Superior temporal gyrus (tissue), 1 donor: Measurements from ENCODE around the gene PACRG.

Experiments used
- DNase-seq: peaks from one replicate; pipeline ENCODE4 v3.0.0-alpha.2; 2016; ENCODE audit errors: extremely low spot score

PACRG gene

DNA sequence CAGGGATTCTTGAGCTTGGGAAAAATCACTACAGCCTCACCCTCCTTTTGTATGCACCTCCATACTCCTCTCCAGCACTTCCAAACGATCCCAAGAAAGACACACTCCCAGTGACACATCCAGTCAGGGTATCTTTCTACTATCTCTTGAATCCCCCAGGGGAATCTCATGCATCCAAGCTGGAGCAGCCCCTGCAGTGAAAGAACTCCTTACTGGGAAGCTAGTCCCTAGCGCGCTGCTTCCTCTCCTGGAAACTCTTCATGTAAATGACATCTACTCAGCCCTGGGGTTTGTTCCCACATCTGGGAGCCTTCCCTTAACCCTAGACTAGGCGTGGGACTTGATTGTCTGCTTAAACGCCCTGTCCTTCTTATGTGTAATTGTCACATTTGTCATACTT is 357.7 kb downstream of the PACRG start:
- no peak for DNase-seq

DNA sequence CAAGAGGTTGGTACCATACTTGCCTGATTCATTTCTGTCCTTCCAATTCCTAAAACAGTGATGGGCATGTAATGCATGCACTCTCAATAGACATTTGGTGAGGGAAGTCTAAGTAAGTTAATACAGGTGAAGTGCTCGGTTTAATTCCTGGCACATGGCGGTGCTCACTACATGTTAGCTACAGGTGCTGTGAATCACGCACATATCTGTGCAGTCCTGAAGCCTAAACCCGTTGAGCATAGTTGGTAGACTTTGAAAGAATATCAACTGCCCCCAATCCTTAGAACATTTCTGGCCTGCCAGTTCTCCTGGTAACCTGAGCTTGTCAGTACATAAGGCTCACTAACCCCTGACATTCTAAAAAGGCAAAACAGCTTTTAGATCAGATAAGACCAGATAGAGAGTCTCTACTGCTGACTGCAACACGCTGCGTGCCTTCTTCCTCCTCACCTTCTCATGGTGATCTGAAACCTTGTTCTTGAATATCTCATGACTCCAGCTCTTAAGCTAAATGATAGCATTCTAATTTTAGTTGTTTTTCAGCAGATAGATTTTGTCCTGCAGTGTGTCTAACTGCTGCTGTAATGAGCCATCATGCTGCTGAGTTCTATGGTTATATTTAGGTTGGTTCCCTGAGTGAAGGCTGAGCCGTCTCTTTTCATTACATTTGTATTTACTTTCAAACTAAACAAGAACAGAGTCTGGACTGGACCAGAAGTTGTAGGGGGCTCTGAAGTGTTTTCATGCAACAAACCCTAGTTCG is 358.3 kb downstream of the PACRG start:
- no peak for DNase-seq

DNA sequence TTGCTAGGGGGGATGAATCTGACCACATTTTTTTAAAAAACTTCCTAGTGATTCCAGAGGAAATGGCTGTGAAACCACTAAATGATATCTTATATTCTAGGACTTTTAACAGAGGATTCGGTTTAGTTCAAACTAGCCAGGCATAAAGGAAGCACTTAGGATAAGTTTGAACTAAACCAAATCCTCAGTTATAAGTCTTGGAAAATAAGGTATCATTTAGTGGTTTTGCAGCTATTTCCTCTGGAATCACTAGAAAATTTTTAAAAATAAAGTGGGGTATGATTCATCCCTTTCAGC is 358.8 kb downstream of the PACRG start:
- no peak for DNase-seq

DNA sequence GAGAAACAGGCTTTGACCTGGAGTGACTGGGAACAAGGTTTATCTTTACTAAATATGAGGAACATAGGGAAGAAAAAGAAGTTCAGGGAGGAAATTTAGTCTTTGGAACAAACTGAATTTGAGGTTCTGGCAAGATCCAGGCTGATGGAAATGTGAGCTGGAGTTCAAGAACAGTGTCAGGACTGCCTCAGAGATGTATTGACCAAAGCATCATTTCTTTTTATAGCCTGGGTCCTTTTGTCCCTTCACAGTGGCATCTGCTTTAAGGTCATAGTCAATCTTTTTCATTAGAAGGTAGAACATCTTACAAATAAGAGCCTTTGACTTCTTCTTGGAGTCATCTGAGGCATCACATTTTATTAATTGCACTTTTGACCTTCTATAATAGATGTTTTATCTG is 360.2 kb downstream of the PACRG start:
- DNase-seq: no peak

DNA sequence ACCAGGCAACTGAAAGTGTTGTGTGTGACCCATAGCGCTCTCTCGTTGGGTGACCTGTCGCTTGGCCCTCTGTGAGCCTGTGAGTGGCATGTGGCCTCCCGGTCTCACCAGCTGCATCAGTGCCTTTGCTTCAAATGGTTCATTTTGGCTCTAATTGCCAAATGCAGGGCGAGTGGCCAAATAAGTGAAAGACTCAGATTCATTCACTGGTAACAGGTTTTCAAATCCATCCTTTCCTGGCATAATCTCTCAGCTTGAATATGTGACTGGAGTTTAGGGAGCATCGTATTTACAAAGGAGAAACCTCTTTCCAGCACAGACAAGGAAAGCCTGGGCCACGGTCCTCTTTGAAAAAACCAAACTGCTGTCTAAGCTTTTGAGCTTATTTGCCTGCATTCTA is 365.1 kb downstream of the PACRG start:
- peak; percentile 65 for DNase-seq

DNA sequence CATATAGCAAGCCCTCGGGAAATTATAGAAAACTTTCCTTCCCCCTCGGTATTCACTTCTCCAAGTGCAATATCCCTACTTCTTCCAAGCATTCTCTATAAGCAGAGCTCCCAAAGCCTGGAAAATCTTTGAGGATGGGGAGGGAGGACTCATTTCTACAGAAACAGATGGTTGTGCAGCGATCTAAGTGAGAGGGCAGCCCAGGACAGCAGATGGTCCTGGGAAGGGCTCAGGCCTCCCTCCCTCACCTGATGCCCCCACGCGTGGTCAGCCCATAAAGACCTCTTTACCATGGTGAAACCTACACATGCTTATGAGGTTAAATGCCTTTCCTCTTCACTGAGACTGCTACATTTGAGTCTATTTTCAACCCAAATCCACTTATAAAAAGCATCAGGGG is 367.1 kb downstream of the PACRG start:
- DNase-seq: no peak

DNA sequence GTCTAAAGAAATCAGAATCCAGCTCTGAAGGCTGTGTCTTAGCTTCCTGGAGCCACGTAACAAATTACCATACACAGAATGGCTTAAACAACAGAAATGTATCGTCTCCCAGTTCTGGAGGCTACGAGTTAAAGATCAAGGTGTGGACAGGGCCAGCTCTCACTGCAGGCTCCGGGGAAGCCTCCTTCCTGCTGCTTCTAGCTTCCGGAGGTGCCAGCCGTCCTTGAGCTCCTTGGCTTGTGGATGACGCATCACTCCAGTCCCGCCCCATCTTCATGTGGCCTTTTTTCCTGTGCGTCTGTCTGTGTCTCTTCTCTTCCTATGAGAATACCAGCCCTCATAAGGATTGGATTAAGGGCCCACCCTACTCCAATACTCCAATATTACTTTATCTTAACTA is 367.6 kb downstream of the PACRG start:
- no peak for DNase-seq

DNA sequence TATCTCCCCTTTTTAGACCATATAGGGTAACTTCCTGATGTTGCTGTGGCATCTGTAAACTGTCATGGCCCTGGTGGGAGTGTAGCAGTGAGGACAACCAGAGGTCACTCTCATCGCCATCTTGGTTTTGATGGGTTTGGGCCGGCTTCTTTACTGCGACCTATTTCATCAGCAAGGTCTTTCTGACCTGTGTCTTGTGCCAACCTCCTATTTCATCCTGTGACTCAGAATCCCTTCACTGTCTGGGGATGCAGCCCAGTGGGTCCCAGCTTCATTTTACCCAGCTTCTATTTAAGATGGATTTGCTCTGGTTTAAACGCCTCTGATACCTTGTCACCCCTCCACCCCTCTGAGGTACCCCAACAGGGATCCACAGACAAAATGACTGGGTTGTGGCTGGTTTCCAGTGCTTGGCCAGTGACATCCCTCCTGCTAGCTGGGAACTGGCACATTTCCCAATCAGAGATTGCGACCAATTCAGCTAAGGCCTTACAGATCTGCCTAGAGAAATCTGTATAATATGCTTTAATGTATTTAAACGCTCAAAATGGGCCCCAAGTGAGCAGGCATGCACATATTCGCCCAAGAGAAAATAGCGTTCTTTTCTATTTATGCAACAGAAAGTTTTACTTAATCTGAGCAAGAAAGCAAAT is 371.2 kb downstream of the PACRG start:
- peak; percentile 48 for DNase-seq

DNA sequence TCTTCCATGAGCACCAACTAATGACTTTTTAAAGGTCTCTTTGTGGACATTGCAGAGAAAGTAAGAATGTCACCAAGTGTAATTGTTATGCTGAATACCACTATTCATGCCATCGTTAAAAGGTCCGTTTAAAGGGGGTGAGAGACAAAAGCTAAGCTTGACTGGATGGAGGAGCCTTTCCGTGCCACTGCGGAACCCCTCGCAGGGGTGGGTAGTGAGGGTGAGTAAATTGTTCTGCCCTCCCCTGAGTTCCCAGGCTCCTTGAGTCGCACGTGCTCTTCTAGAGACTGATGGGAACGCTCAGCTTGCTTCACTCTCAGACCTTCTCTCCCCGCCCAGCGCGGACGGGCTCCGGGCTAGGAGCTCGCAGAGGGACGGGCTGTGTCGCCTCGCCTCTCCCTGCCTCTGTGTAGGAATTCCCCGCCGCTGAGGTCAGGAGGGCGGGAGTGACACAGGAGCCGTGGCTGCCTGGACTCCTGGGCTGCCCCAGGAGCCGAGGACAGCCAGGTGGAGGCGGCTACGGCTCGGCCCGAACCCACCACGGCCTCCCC is 371.9 kb downstream of the PACRG start:
- DNase-seq: no peak

DNA sequence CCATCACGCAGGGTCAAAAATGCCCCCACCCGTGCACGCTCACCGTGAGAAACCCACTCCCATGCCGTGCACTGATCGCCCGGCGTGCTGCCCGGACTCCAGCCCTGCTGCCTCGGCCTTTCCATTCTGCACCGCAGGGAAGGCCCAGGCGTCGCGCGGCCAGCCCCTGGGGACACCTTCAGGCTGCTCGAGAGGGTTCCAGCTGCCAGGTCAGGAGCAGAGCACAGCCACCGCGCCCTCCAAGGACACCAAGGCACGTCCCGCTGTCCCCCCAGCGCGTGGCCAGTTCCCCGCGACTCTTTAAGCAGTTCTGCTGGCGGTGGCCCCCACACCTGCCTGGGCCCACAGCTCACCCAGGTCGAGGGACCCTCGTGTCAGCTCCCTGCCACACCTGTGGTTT is 372.5 kb downstream of the PACRG start:
- no peak for DNase-seq

DNA sequence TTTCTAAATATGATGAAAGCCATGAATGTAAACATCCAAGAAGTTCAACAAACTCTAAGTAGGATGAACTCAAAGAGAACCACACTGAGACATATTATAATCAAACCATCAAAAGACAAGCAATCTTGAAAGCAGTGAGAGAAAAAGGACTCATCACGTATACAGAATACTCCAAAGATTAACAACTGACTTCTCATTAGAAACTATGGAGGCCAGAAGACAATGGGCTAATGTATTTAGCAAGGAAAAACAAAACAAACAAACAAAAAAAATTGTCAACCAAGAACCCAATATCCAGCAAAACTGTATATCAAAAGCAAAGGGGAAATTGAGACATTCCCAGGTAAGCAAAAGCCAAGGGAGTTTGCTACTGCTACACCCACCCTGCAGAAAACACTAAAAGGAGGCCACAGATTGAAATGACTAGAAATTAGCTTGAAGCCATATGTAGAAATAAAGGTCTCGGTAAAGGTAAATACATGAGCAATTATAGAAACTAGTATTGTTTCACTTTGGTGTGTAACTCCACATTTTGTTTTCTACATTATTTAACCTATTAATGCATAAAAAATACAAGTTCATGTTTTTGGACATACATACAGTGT is 385.7 kb downstream of the PACRG start:
- DNase-seq: no peak

DNA sequence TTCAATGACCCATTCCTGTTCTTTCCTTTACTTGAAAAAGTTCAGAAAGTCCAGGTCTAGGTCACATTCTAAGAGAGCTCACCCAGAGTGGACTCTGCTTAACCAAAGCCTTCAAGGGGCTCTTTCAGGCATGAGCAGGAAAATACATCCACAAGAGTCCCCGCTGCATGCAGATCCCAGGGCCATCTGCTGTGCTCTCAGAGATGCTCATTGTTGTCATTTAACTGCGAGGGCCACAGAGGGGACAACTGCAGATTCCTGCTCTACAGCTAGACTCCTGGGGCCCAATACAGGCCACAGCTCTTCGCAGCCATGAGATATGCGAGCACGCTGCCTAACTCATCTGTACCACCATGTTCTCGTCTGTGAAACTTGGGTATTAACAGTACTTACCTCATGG is 391.2 kb downstream of the PACRG start:
- DNase-seq: no peak

DNA sequence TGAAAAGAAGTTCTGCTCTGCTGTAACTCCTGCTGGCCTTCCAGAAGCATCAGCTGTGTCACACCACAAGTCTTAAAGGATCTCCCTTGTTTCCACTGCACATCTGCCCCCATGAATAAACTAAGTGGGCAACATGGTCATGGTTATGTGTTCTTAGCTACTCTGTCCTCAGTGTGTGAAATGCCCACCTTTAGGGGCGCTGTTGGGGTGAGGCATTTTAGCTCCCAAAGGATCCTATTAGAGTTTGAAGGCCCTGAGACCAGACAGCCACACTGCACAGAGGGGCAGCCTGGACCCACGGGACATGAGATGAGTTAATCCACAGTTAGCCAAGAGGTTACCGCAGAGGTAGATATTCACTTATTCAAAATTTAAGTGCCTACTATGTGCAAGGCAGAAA is 392.4 kb downstream of the PACRG start:
- DNase-seq: no peak

DNA sequence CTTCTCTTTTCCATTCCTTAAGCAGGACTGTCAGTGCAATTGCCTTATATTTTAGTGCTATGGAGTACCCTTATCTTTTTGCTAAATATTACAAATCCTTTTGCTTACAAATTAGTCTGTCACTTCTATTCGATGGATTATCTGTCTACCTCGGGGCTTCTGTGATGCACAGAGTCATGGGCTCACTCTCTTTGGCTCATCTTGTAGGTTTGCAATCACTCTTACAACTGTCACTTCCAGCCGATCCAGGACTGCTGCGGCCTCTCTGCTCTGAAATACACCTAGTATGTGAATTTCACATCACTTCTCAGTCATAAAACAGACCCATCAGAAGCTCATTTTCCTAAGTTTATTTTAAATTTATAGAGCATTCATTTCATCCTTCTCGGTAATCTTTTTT is 393.5 kb downstream of the PACRG start:
- no peak for DNase-seq

DNA sequence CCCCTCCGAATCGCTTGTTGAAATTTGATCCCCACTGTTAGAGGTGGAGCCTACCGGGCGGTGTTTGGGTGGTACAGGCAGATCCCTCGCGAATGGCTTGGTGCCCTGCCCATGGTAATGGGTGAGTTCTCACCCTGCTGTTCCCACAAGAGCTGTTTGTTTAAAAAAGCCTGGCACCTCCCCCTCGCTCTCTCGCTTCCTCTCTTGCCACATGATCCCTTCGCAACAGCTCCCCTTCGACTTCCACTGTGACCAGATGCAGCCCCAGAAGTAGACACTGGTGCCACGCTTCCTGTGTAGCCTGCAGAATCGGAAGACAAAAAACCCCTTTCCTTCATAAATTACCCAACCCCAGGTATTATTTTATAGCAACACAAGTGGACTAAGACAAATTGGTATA is 394.6 kb downstream of the PACRG start:
- no peak for DNase-seq

DNA sequence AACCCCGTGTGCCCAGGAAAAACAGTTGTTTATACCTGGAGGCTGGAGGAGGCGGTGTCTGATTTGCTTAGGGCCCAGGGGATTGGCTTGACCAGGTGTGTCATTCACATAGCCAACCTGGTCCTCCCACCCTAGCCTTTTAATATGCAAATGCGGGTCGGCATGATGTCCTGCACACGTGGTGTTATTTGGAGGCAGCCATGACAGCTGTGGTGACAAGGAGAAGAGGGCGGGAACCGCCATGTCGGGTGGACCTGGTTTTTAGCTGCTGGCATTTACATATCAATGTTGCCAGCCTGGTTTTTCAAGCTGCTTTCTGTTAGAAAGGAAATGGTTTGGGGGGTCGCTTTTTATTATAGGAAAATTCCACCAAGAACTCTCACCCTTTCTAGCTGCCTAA is 395.3 kb downstream of the PACRG start:
- DNase-seq: no peak

DNA sequence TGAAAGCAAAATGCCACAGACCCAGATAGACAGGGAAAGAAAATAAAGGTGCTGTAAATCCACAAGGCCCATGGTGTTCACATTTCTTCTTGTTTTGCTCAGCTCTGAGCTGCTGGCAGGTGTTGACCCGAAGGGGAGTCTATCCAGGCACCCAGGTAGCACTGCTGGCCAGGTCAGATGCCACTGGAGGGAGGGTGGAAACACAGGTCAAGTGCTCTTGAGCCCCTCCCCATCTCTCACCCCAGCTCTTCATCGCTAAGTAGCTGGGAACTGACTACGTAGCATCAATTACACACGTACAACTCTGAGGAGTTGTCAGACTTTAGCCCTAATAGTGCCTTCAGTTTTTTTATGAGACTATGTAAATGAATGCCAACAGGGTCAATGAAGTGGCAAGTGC is 399.0 kb downstream of the PACRG start:
- DNase-seq: no peak

DNA sequence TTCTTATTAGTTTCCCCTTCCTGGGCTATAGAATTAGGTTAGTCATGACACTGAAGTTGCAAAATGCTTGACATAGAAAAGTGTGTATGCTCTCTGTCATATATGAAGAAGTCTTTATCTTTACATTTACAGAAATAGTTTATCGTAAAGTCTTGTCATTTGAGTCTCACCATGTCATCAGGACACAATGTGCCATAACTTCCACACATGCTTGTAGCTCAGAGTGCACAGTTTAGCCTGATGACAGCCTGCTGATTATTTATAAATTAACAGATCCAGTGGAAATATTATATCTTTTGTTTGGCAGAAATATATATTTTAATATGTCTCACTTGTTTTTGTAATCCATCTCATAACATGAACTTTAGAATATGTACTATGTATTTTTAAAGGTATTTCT is 399.8 kb downstream of the PACRG start:
- DNase-seq: no peak

DNA sequence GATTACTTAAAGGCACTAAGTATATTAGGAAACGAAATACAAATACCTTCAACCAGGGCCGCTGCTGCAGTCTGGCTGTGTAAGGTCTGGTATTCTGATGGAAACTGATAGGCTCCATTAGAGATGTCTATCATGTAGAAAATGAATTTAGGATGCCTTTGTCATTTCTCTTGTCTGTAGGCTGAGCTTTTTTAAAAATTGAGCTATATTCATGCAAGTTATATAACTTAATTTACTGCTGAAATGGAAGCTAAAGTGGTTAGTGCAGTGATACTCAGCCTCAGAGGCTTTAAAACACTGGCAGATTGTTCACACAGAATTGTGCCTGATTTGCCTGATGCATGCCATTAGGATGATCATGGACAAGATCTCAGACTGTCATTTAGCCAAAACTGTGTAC is 400.6 kb downstream of the PACRG start:
- peak; percentile 65 for DNase-seq

DNA sequence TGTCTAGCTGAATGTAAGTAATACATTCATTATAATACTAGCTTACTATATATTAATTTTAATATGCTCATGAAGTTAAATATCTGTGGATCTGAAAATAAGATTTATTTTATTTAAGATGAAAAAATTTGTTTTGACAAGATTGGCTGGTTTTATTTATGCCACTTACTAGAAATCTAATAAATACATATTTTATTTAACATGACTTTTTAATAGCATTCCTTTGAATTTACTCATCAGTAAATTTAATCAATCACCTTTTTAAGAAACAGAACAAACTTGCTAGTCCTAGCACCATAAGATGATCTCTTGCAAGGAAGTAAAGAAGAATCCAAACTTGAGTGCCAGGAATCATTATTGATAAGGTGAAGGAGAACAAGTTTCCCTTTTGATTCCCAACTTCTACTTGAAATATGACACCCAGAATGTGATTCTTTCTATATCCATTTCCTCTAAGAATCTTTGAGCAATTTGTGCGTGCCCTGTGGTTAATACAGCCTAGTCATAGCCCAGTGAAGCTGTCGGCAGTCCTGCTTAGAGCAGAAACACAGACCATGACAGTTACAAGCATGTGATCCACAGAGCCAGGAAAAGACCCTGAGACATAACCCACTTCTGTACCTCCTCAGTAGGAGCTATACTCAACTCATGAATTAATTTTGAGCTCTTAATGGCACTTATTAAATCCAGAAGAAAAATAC is 404.4 kb downstream of the PACRG start:
- DNase-seq: no peak

DNA sequence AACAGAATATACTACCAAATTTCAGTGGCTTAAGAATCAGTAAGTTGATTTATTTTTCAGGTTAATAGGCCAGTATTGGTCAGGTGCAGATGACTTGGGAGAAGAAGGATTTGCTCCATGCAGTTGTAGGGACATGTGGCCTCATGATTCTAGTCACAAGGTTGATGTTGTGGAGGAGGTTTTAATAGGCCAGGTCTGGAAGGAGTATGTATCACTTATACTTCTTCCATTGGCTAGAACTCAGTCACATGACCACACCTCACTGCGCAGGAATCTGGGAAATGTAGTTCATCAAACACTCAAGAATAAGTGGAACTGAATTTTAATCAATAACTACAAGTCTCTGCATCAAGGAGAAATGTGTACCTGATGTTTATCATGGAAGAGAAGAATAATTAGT is 405.2 kb downstream of the PACRG start:
- DNase-seq: no peak

DNA sequence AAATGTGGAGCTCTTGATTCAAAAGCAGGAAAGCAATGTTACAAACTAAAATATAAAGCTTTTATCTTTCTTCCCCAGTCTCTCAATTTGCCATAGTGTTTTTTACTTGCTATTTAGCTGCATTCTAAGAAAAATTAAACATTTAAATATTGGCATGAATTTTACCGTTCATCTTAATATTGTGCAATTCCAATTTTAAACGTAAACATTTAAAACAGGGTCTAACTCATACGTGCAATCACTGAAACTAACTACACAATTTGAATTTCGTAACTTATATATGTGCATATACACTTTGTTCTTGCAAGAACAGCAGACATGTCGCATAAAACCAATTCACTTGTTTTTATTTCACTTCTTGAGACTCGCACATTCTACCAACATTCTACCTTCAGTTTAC is 405.9 kb downstream of the PACRG start:
- no peak for DNase-seq
